Endothelial cell of umbilical vein (primary cell): ENCODE measurements around the gene CACHD1. TPM values are rescaled to one million over a fixed set of nuclear protein-coding genes. Genes with fewer than 3 reads are reported as not detected.

Source experiments
- BruUV-seq: library from RNA; stranded (reverse); fragments of 400-500 nt; replicated peaks from 2 replicates; lab custom pipeline; 2021; lab: Mats Ljungman, UMichigan
- CTCF ChIA-PET: fragments of 300-600, 350-600 bp; sonication (Branson Sonifier 250); formaldehyde crosslinking; loops from one replicate; lab custom pipeline; 2021; ENCODE audit warnings: antibody characterized with exemption, inconsistent platforms; lab: Charles Lee
- POLR2A ChIA-PET: fragments of 300-600, 350-600 bp; sonication (Branson Sonifier 250); formaldehyde crosslinking; loops from one replicate; lab custom pipeline; 2021; ENCODE audit warnings: antibody characterized with exemption, inconsistent platforms; lab: Charles Lee
- DNase-seq: peaks from one replicate; pipeline ENCODE4 v3.0.0-alpha.2; 2011; ENCODE audit warnings: low read depth, low spot score
- FAIRE-seq: peaks from 2 replicates; lab custom pipeline; 2011; peaks lifted over from hg19 to GRCh38; lab: Jason Lieb, UNC
- H2AFZ ChIP-seq: 2 replicates; pipeline ENCODE4 v1.6.0; 2012; ENCODE audit warnings: low read depth, low read length, control low read depth, inconsistent platforms
- H3K27ac ChIP-seq: 2 replicates; pipeline ENCODE4 v1.5.1; 2011; ENCODE audit warnings: low read depth, mild to moderate bottlenecking, control low read depth, low read length, moderate library complexity; ENCODE audit not compliant: insufficient read depth
- H3K27me3 ChIP-seq, 2 experiments: 2 replicates each; pipeline versions ENCODE4 v1.6.0 to v1.6.1; 2011; ENCODE audit warnings: low read length in 2 of 2, mixed read lengths in 1 of 2; ENCODE audit not compliant: control insufficient read depth in 2 of 2, insufficient read depth in 2 of 2
- H3K36me3 ChIP-seq, 2 experiments: 2 replicates in 1 of 2; 3 replicates in 1 of 2; pipeline ENCODE4 v1.5.1; 2011; ENCODE audit warnings: low read length in 2 of 2, mild to moderate bottlenecking in 1 of 2, moderate library complexity in 1 of 2; ENCODE audit not compliant: control insufficient read depth in 2 of 2, insufficient read depth in 2 of 2; ENCODE audit errors: extremely low read depth in 1 of 2
- H3K4me1 ChIP-seq: 3 replicates; pipeline ENCODE4 v1.5.1; 2011; ENCODE audit warnings: mild to moderate bottlenecking, low read length; ENCODE audit not compliant: control insufficient read depth, insufficient read depth; ENCODE audit errors: extremely low read depth
- H3K4me2 ChIP-seq: 2 replicates; pipeline ENCODE4 v1.6.1; 2011; ENCODE audit warnings: low read length, control low read depth, mixed read lengths; ENCODE audit not compliant: insufficient read depth
- H3K4me3 ChIP-seq, 3 experiments: fragments of 200-600 bp in 1 of 3; sonication (generic), shearing (Covaris generic) in 1 of 3; replicated peaks in 1 of 3; 2 replicates each; pipeline ENCODE4 v1.5.1; 2011 to 2016; ENCODE audit warnings: control low read depth in 3 of 3, low read length in 3 of 3, mild to moderate bottlenecking in 2 of 3, inconsistent platforms in 1 of 3, low read depth in 1 of 3, moderate library complexity in 1 of 3; ENCODE audit not compliant: insufficient read depth in 1 of 3
- H3K79me2 ChIP-seq: 2 replicates; pipeline ENCODE4 v1.6.0; 2012; ENCODE audit warnings: low read length, inconsistent platforms; ENCODE audit not compliant: control insufficient read depth, insufficient read depth
- H3K9ac ChIP-seq: replicated peaks from 2 replicates; pipeline ENCODE3; 2011; ENCODE audit warnings: low read length, control low read depth; ENCODE audit not compliant: insufficient read depth; ENCODE audit errors: extremely low read depth
- H3K9me1 ChIP-seq: replicated peaks from 3 replicates; pipeline ENCODE4 v1.6.0; 2011; ENCODE audit warnings: mild to moderate bottlenecking, low read length; ENCODE audit not compliant: control insufficient read depth, insufficient read depth; ENCODE audit errors: extremely low read depth
- H3K9me3 ChIP-seq: replicated peaks from 2 replicates; pipeline ENCODE4 v1.5.1; 2012; ENCODE audit warnings: low read length, inconsistent platforms; ENCODE audit not compliant: control insufficient read depth, insufficient read depth
- H4K20me1 ChIP-seq: replicated peaks from 2 replicates; pipeline ENCODE3; 2011; ENCODE audit warnings: mild to moderate bottlenecking, low read length; ENCODE audit not compliant: control insufficient read depth, insufficient read depth; ENCODE audit errors: extremely low read depth
- EZH2 ChIP-seq: IDR thresholded peaks from 2 replicates; pipeline ENCODE4 v1.6.1; 2012; ENCODE audit warnings: borderline replicate concordance, low read depth, mild to moderate bottlenecking, moderate library complexity, low read length, inconsistent platforms; ENCODE audit not compliant: severe bottlenecking
- FOS ChIP-seq: IDR thresholded peaks from 2 replicates; pipeline ENCODE4 v1.6.1; 2011; ENCODE audit warnings: mild to moderate bottlenecking, low read length, moderate library complexity, borderline replicate concordance; ENCODE audit not compliant: insufficient read depth
- GATA2 ChIP-seq: IDR thresholded peaks from 2 replicates; pipeline ENCODE4 v1.7.0; 2011; ENCODE audit warnings: low read depth, mild to moderate bottlenecking, moderate library complexity, mixed read lengths, low read length; ENCODE audit not compliant: insufficient read length, insufficient read depth
- MAX ChIP-seq: IDR thresholded peaks from 2 replicates; pipeline ENCODE4 v1.6.1; 2011; ENCODE audit not compliant: insufficient read depth, insufficient read length
- MYC ChIP-seq: IDR thresholded peaks from one replicate; pipeline ENCODE4 v1.6.1; 2011; ENCODE audit warnings: mild to moderate bottlenecking, low read depth, low read length
- POLR2A ChIP-seq: IDR thresholded peaks from 2 replicates; pipeline ENCODE4 v1.6.1; 2012; ENCODE audit warnings: low read depth, mild to moderate bottlenecking, control low read depth, low read length
- dilution Hi-C: fragments of 300-500 bp; cut with MboI; formaldehyde crosslinking; loops from one replicate; pipeline ENCODE4 v1.15.0; 2019; ENCODE audit warnings: low sequenced_read_pairs; ENCODE audit not compliant: extremely low pct_ligation_motif_present
- intact Hi-C: fragments of 100-400 bp; cut with micrococcal nuclease; formaldehyde crosslinking; loops from one replicate; pipeline ENCODE4 v1.10.0; 2022
- polyA plus RNA-seq, 4 experiments: library from polyadenylated mRNA; depleted of rRNA in 3 of 4; stranded (reverse) in 3 of 4; unstranded in 1 of 4; fragments of >200 nt; gene quantifications; 2 replicates each; pipeline versions ENCODE4 v1.2.1 to v1.2.3, GENCODE V29; 2011 to 2012; ENCODE audit warnings: missing spikeins in 1 of 4
- total RNA-seq: library from RNA; stranded (reverse); gene quantifications from 2 replicates; pipeline ENCODE4 v1.2.3, GENCODE V29; 2021

CACHD1 gene
- total and polyA plus RNA-seq, 2 donors (not counting 3 experiments of a cell fraction or from before 2014, with no cell fraction given), result 3.6 to 9.3 TPM

GRCh38 chr1:64685765-64686341 is 215.9 kb downstream of the CACHD1 start:
- peaks cover 20% of the 10 kb centered on the region for H3K4me1 ChIP-seq
- no peaks in the 10 kb centered on the region for H4K20me1 ChIP-seq
- DNase-seq (no peak), FAIRE-seq (no peak)
- POLR2A ChIA-PET, result interaction anchor here (0.6 kb wide), 1 partner anchor 280 kb away, joined by 3 read pairs; the partner anchor contains the start of gene JAK1
- H3K36me3 ChIP-seq, result peaks cover 0 to 6% of the 10 kb centered on the region in 2 experiments
- H3K9me1 ChIP-seq, result no peaks in the 10 kb centered on the region
- no TSS peak for BruUV-seq
- no peak overlapping the region for H3K9ac ChIP-seq
- no peaks in the 10 kb centered on the region for H3K9me3 ChIP-seq
- intact Hi-C loops, result loop anchor here (1.0 to 5.0 kb wide), 4 partner anchors 138 to 523 kb away; partner anchors contain the start of genes CACHD1 and JAK1
- H2AFZ ChIP-seq, result no peak overlapping the region
- no peaks in the 10 kb centered on the region for H3K79me2 ChIP-seq
- CTCF ChIA-PET, result interaction anchor here (0.6 to 1.4 kb wide), 7 partner anchors 9 to 417 kb away, joined by 3 to 11 read pairs (median 4); no protein-coding TSS in a partner anchor
- H3K27me3 ChIP-seq, result no peaks in the 10 kb centered on the region
- TF ChIP-seq FOS (no peak), GATA2 (no peak), POLR2A (no peak), EZH2 (no peak), MAX (no peak), MYC (no peak)
- H3K27ac ChIP-seq, result no peak overlapping the region
- no peak overlapping the region for H3K4me3 ChIP-seq
- dilution Hi-C loops, result no loop called here
- H3K4me2 ChIP-seq, result no peak overlapping the region
